ACHN (cell line): ENCODE data around the gene IL23R.
"Not testable (repeated sequence)": the region's sequence is repeated elsewhere in the genome, so short reads cannot be mapped to it uniquely, and the experiment has no call there.

Experiments used
- DNase-seq: peaks from one replicate; pipeline ENCODE4 v3.0.0-alpha.2; 2015
- in situ Hi-C: cut with HindIII; loops from 2 replicates; pipeline ENCODE4 v1.10.0; 2017; ENCODE audit warnings: low sequenced_read_pairs, low pct_ligation_motif_present, low pct_unique_long_range_greater_than_20kb

Gene IL23R

GRCh38 chr1:67146539-67146938 is 19.7 kb upstream of the IL23R start:
- DNase-seq: no peak
- in situ Hi-C loops: no loop called here

- DNase-seq, in situ Hi-C loops: not testable (repeated sequence)
These were observed 18.3 kb upstream of the IL23R start for GRCh38 chr1:67147973-67148372.

- DNase-seq: no peak
- in situ Hi-C loops: no loop called here
These were observed 17.6 kb upstream of the IL23R start for GRCh38 chr1:67148516-67149178.

- peak; percentile 81 for DNase-seq
- in situ Hi-C loops: no loop called here
These were observed 17.0 kb upstream of the IL23R start for GRCh38 chr1:67149179-67149770.

GRCh38 chr1:67150931-67151330 is 15.3 kb upstream of the IL23R start:
- in situ Hi-C loops: no loop called here
- DNase-seq: no peak

GRCh38 chr1:67158401-67158800 is 7.9 kb upstream of the IL23R start:
- in situ Hi-C loops: no loop called here
- no peak for DNase-seq

GRCh38 chr1:67159233-67159632 is 7.0 kb upstream of the IL23R start:
- no peak for DNase-seq
- in situ Hi-C loops: no loop called here

GRCh38 chr1:67162954-67163353 is 3.3 kb upstream of the IL23R start:
- no peak for DNase-seq
- in situ Hi-C loops: no loop called here

GRCh38 chr1:67165468-67166041 is 699 bp upstream of the IL23R start:
- DNase-seq: no peak
- in situ Hi-C loops: no loop called here

- in situ Hi-C loops: no loop called here
These were observed 3.2 kb downstream of the IL23R start for GRCh38 chr1:67169496-67169895.

GRCh38 chr1:67169932-67170331 is 3.7 kb downstream of the IL23R start:
- in situ Hi-C loops: no loop called here
- DNase-seq: no peak

More at GRCh38 chr1:67169496-67169895, 3.2 kb downstream of the IL23R start:
- no peak for DNase-seq

- no peak for DNase-seq
- in situ Hi-C loops: no loop called here
These were observed 4.7 kb downstream of the IL23R start for GRCh38 chr1:67170751-67171573.

- in situ Hi-C loops: no loop called here
- DNase-seq: no peak
These were observed 5.3 kb downstream of the IL23R start for GRCh38 chr1:67171574-67171955.

- no peak for DNase-seq
- in situ Hi-C loops: no loop called here
These were observed 5.7 kb downstream of the IL23R start for GRCh38 chr1:67171978-67172377.

GRCh38 chr1:67173988-67174387 is 7.7 kb downstream of the IL23R start:
- no peak for DNase-seq
- in situ Hi-C loops: no loop called here

GRCh38 chr1:67174716-67175284 is 8.5 kb downstream of the IL23R start:
- in situ Hi-C loops: no loop called here
- DNase-seq: no peak

- no peak for DNase-seq
- in situ Hi-C loops: no loop called here
These were observed 9.4 kb downstream of the IL23R start for GRCh38 chr1:67175530-67176087.

GRCh38 chr1:67184838-67185421 is 18.7 kb downstream of the IL23R start:
- no peak for DNase-seq
- in situ Hi-C loops: no loop called here
